Sigmoid colon (tissue), 4 donors: ENCODE data around the gene KCNH8.

Source experiments
- EP300 ChIP-seq, 4 donors: sonication (generic); formaldehyde crosslinking; IDR thresholded peaks; one replicate each; pipeline ENCODE4 v1.6.1; 2017; ENCODE audit warnings: antibody characterized with exemption in 4 of 4
- POLR2A ChIP-seq, 2 donors: fragments of 450-650 bp; IDR thresholded peaks; one replicate each; pipeline ENCODE4 v1.6.1; 2016; ENCODE audit warnings: antibody characterized with exemption in 2 of 2, mild to moderate bottlenecking in 2 of 2, moderate library complexity in 2 of 2
- POLR2AphosphoS5 ChIP-seq, 4 donors: sonication (generic); formaldehyde crosslinking; IDR thresholded peaks; one replicate each; pipeline ENCODE4 v1.6.1; 2017; ENCODE audit warnings: antibody characterized with exemption in 4 of 4
- TF ChIP-seq, protein P1 (sequence below), 4 experiments: fragments of 450-650 bp in 3 of 4; fragments of 200-600 bp in 1 of 4; IDR thresholded peaks; one replicate each; pipeline ENCODE4 v1.5.1; 2016 to 2019; ENCODE audit warnings: antibody characterized with exemption in 4 of 4, mild to moderate bottlenecking in 3 of 4, moderate library complexity in 2 of 4

- TF ChIP-seq, protein P1, sequence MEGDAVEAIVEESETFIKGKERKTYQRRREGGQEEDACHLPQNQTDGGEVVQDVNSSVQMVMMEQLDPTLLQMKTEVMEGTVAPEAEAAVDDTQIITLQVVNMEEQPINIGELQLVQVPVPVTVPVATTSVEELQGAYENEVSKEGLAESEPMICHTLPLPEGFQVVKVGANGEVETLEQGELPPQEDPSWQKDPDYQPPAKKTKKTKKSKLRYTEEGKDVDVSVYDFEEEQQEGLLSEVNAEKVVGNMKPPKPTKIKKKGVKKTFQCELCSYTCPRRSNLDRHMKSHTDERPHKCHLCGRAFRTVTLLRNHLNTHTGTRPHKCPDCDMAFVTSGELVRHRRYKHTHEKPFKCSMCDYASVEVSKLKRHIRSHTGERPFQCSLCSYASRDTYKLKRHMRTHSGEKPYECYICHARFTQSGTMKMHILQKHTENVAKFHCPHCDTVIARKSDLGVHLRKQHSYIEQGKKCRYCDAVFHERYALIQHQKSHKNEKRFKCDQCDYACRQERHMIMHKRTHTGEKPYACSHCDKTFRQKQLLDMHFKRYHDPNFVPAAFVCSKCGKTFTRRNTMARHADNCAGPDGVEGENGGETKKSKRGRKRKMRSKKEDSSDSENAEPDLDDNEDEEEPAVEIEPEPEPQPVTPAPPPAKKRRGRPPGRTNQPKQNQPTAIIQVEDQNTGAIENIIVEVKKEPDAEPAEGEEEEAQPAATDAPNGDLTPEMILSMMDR (IDR thresholded peaks at IDR 0.05), result no peak
- TF ChIP-seq EP300 (IDR thresholded peaks at IDR 0.05) (no peak), POLR2A (IDR thresholded peaks at IDR 0.05) (no peak), POLR2AphosphoS5 (IDR thresholded peaks at IDR 0.05) (no peak)
These were observed 2.9 kb downstream of the KCNH8 start for GRCh38 chr3:19151171-19151570.
